Neural cell (in vitro differentiated cells): ENCODE measurements around the gene TEN1. TPM values are rescaled to one million over a fixed set of nuclear protein-coding genes. Genes with fewer than 3 reads are reported as not detected.

Source experiments
- H2AFZ ChIP-seq: fragments of 200-600, 300-800 bp; sonication (generic), shearing (Covaris generic); 2 replicates; pipeline ENCODE4 v1.6.0; 2014; ENCODE audit warnings: low read depth, mild to moderate bottlenecking, antibody characterized with exemption, low read length, moderate library complexity
- H3F3A ChIP-seq: fragments of 200-600 bp; shearing (Covaris generic); 2 replicates; pipeline ENCODE4 v1.6.1; 2016; ENCODE audit warnings: mild to moderate bottlenecking, moderate library complexity, mixed read lengths, antibody characterized with exemption, low read length; ENCODE audit not compliant: insufficient read depth, poor library complexity, severe bottlenecking
- H3K27ac ChIP-seq: fragments of 200-600, 300-800 bp; sonication (generic), shearing (Covaris generic); 2 replicates; pipeline ENCODE4 v1.5.1; 2014; ENCODE audit warnings: mild to moderate bottlenecking, low read length, moderate library complexity
- H3K27me3 ChIP-seq: fragments of 300-800, 200-600 bp; sonication (generic), shearing (Covaris generic); 2 replicates; pipeline ENCODE4 v1.6.0; 2014; ENCODE audit warnings: mild to moderate bottlenecking, low read depth, low read length, moderate library complexity; ENCODE audit not compliant: insufficient read depth
- H3K36me3 ChIP-seq: fragments of 300-800, 200-600 bp; sonication (generic), shearing (Covaris generic); 2 replicates; pipeline ENCODE4 v1.5.1; 2014; ENCODE audit warnings: mild to moderate bottlenecking, antibody characterized with exemption, low read length, moderate library complexity; ENCODE audit not compliant: insufficient read depth
- H3K4me2 ChIP-seq: fragments of 300-800, 200-600 bp; sonication (generic), shearing (Covaris generic); 2 replicates; pipeline ENCODE4 v1.6.0; 2014; ENCODE audit warnings: mild to moderate bottlenecking, low read length
- H3K4me3 ChIP-seq: fragments of 300-800, 200-600 bp; sonication (generic), shearing (Covaris generic); 2 replicates; pipeline ENCODE4 v1.5.1; 2014; ENCODE audit warnings: mild to moderate bottlenecking, low read length, moderate library complexity
- H3K79me2 ChIP-seq: fragments of 200-600 bp; shearing (Covaris generic); replicated peaks from 2 replicates; pipeline ENCODE4 v1.6.0; 2014; ENCODE audit warnings: mild to moderate bottlenecking, low read length, moderate library complexity; ENCODE audit not compliant: insufficient read depth
- H3K9ac ChIP-seq: fragments of 300-800, 200-600 bp; sonication (generic), shearing (Covaris generic); 2 replicates; pipeline ENCODE4 v1.6.1; 2016; ENCODE audit warnings: mild to moderate bottlenecking, low read length, mixed read lengths
- H3K9me2 ChIP-seq: fragments of 200-600 bp; shearing (Covaris generic); 2 replicates; pipeline ENCODE4 v1.6.1; 2016; ENCODE audit warnings: mild to moderate bottlenecking, low read length, mixed read lengths; ENCODE audit not compliant: insufficient read depth
- H3K9me3 ChIP-seq: fragments of 200-600, 300-800 bp; sonication (generic), shearing (Covaris generic); 2 replicates; pipeline ENCODE4 v1.6.1; 2016; ENCODE audit warnings: mild to moderate bottlenecking, mixed run types, low read length, moderate library complexity, mixed read lengths
- H4K20me1 ChIP-seq: fragments of 200-600 bp; shearing (Covaris generic); 2 replicates; pipeline ENCODE4 v1.6.1; 2016; ENCODE audit warnings: mild to moderate bottlenecking, mixed run types; ENCODE audit not compliant: insufficient read depth
- CTCF ChIP-seq: fragments of 450-650 bp; IDR thresholded peaks from 2 replicates; pipeline ENCODE4 v1.5.1; 2014; ENCODE audit warnings: antibody characterized with exemption, mild to moderate bottlenecking, moderate library complexity; ENCODE audit not compliant: poor library complexity, severe bottlenecking
- EP300 ChIP-seq: fragments of 450-650 bp; conservative IDR thresholded peaks from 2 replicates; pipeline ENCODE4 v1.6.1; 2014; ENCODE audit warnings: antibody characterized with exemption, mild to moderate bottlenecking, moderate library complexity; ENCODE audit not compliant: poor library complexity, severe bottlenecking
- EZH2 ChIP-seq: fragments of 200-600, 300-800 bp; shearing (Covaris generic), sonication (generic); IDR thresholded peaks from 2 replicates; pipeline ENCODE4 v1.6.1; 2014; ENCODE audit warnings: antibody characterized with exemption, low read length, borderline replicate concordance, mild to moderate bottlenecking; ENCODE audit not compliant: insufficient read depth, poor library complexity, severe bottlenecking
- MXI1 ChIP-seq: fragments of 450-650 bp; conservative IDR thresholded peaks from 2 replicates; pipeline ENCODE4 v1.6.1; 2014; ENCODE audit warnings: antibody characterized with exemption, mild to moderate bottlenecking; ENCODE audit not compliant: poor library complexity, severe bottlenecking
- POLR2AphosphoS5 ChIP-seq: IDR thresholded peaks from 2 replicates; pipeline ENCODE4 v1.6.1; 2012
- RAD21 ChIP-seq: fragments of 450-650 bp; conservative IDR thresholded peaks from 2 replicates; pipeline ENCODE4 v1.6.1; 2014; ENCODE audit warnings: antibody characterized with exemption, mild to moderate bottlenecking, moderate library complexity
- REST ChIP-seq: IDR thresholded peaks from 2 replicates; pipeline ENCODE4 v1.6.1; 2012; ENCODE audit warnings: borderline replicate concordance
- SMC3 ChIP-seq: fragments of 450-650 bp; conservative IDR thresholded peaks from 2 replicates; pipeline ENCODE4 v1.6.1; 2014; ENCODE audit warnings: antibody characterized with exemption, mild to moderate bottlenecking, moderate library complexity; ENCODE audit not compliant: poor library complexity
- TAF1 ChIP-seq: IDR thresholded peaks from 2 replicates; pipeline ENCODE4 v1.6.1; 2012; ENCODE audit warnings: low read depth
- polyA plus RNA-seq: library from polyadenylated mRNA; depleted of rRNA; stranded (reverse); fragments of >200 nt; gene quantifications from 2 replicates; pipeline ENCODE4 v1.2.3, GENCODE V29; 2014

Gene TEN1
- polyA plus RNA-seq, 1 donor from 2014 or later, result 33.1 TPM

GRCh38 chr17:76000016-76000754 lies 21.1 kb downstream of the TEN1 start:
- Histone ChIP-seq H3K9me2 (no peaks in the 10 kb centered on the region), H3K27me3 (no peaks in the 10 kb centered on the region), H3K79me2 (no peaks in the 10 kb centered on the region), H3K4me3 (no peak overlapping the region), H3K4me2 (no peak overlapping the region), H3K9ac (no peak overlapping the region), H3F3A (no peaks in the 10 kb centered on the region), H4K20me1 (no peaks in the 10 kb centered on the region), H2AFZ (no peak overlapping the region), H3K27ac (no peak overlapping the region), H3K36me3 (no peaks in the 10 kb centered on the region), H3K9me3 (no peaks in the 10 kb centered on the region)
- TF ChIP-seq CTCF, result peak; percentile 39
- peak; percentile 32 for TF ChIP-seq RAD21
- TF ChIP-seq POLR2AphosphoS5, result no peak

GRCh38 chr17:76000755-76001521 lies 21.9 kb downstream of the TEN1 start, which contains the start of gene CDK3:
Gene CDK3, plus strand, starts transcription at chr17:76000855. Its CDS starts 571 bp downstream, at chr17:76001426.
- H3K9ac ChIP-seq, result no peak within 1 kb of the TSS
- no peaks in the 10 kb centered on the region for H3K79me2 ChIP-seq
- H2AFZ ChIP-seq, result no peak within 1 kb of the TSS
- H3K27ac ChIP-seq, result no peak within 1 kb of the TSS
- H3K4me2 ChIP-seq, result no peak within 1 kb of the TSS
- no peaks in the 10 kb centered on the region for H3K27me3 ChIP-seq
- TF ChIP-seq EP300 (no peak), EZH2 (no peak), TAF1 (no peak), RAD21 (no peak), SMC3 (no peak), POLR2AphosphoS5 (no peak), MXI1 (no peak), REST (no peak)
- no peaks in the 10 kb centered on the region for H3F3A ChIP-seq
- no peaks in the 10 kb centered on the region for H4K20me1 ChIP-seq
- H3K9me2 ChIP-seq, result no peaks in the 10 kb centered on the region
- no peak within 1 kb of the TSS for H3K4me3 ChIP-seq
- H3K36me3 ChIP-seq, result no peaks in the 10 kb centered on the region
- H3K9me3 ChIP-seq, result no peaks in the 10 kb centered on the region
